Endothelial cell of umbilical vein (primary cell): ENCODE results near the gene PLEKHA6. TPM values are rescaled to one million over a fixed set of nuclear protein-coding genes. Genes with fewer than 3 reads are reported as not detected.

Source experiments
- BruUV-seq: library from RNA; stranded (reverse); fragments of 400-500 nt; replicated peaks from 2 replicates; lab custom pipeline; 2021; lab: Mats Ljungman, UMichigan
- CTCF ChIA-PET: fragments of 300-600, 350-600 bp; sonication (Branson Sonifier 250); formaldehyde crosslinking; loops from one replicate; lab custom pipeline; 2021; ENCODE audit warnings: antibody characterized with exemption, inconsistent platforms; lab: Charles Lee
- POLR2A ChIA-PET: fragments of 300-600, 350-600 bp; sonication (Branson Sonifier 250); formaldehyde crosslinking; loops from one replicate; lab custom pipeline; 2021; ENCODE audit warnings: antibody characterized with exemption, inconsistent platforms; lab: Charles Lee
- DNase-seq: peaks from one replicate; pipeline ENCODE4 v3.0.0-alpha.2; 2011; ENCODE audit warnings: low read depth, low spot score
- FAIRE-seq: peaks from 2 replicates; lab custom pipeline; 2011; peaks lifted over from hg19 to GRCh38; lab: Jason Lieb, UNC
- H2AFZ ChIP-seq: 2 replicates; pipeline ENCODE4 v1.6.0; 2012; ENCODE audit warnings: low read depth, low read length, control low read depth, inconsistent platforms
- H3K27ac ChIP-seq: 2 replicates; pipeline ENCODE4 v1.5.1; 2011; ENCODE audit warnings: low read depth, mild to moderate bottlenecking, control low read depth, low read length, moderate library complexity; ENCODE audit not compliant: insufficient read depth
- H3K27me3 ChIP-seq, 2 experiments: 2 replicates each; pipeline versions ENCODE4 v1.6.0 to v1.6.1; 2011; ENCODE audit warnings: low read length in 2 of 2, mixed read lengths in 1 of 2; ENCODE audit not compliant: control insufficient read depth in 2 of 2, insufficient read depth in 2 of 2
- H3K36me3 ChIP-seq, 2 experiments: 2 replicates in 1 of 2; 3 replicates in 1 of 2; pipeline ENCODE4 v1.5.1; 2011; ENCODE audit warnings: low read length in 2 of 2, mild to moderate bottlenecking in 1 of 2, moderate library complexity in 1 of 2; ENCODE audit not compliant: control insufficient read depth in 2 of 2, insufficient read depth in 2 of 2; ENCODE audit errors: extremely low read depth in 1 of 2
- H3K4me1 ChIP-seq: 3 replicates; pipeline ENCODE4 v1.5.1; 2011; ENCODE audit warnings: mild to moderate bottlenecking, low read length; ENCODE audit not compliant: control insufficient read depth, insufficient read depth; ENCODE audit errors: extremely low read depth
- H3K4me2 ChIP-seq: 2 replicates; pipeline ENCODE4 v1.6.1; 2011; ENCODE audit warnings: low read length, control low read depth, mixed read lengths; ENCODE audit not compliant: insufficient read depth
- H3K4me3 ChIP-seq, 3 experiments: fragments of 200-600 bp in 1 of 3; sonication (generic), shearing (Covaris generic) in 1 of 3; replicated peaks in 1 of 3; 2 replicates each; pipeline ENCODE4 v1.5.1; 2011 to 2016; ENCODE audit warnings: control low read depth in 3 of 3, low read length in 3 of 3, mild to moderate bottlenecking in 2 of 3, inconsistent platforms in 1 of 3, low read depth in 1 of 3, moderate library complexity in 1 of 3; ENCODE audit not compliant: insufficient read depth in 1 of 3
- H3K79me2 ChIP-seq: 2 replicates; pipeline ENCODE4 v1.6.0; 2012; ENCODE audit warnings: low read length, inconsistent platforms; ENCODE audit not compliant: control insufficient read depth, insufficient read depth
- H3K9ac ChIP-seq: replicated peaks from 2 replicates; pipeline ENCODE3; 2011; ENCODE audit warnings: low read length, control low read depth; ENCODE audit not compliant: insufficient read depth; ENCODE audit errors: extremely low read depth
- H3K9me1 ChIP-seq: replicated peaks from 3 replicates; pipeline ENCODE4 v1.6.0; 2011; ENCODE audit warnings: mild to moderate bottlenecking, low read length; ENCODE audit not compliant: control insufficient read depth, insufficient read depth; ENCODE audit errors: extremely low read depth
- H3K9me3 ChIP-seq: replicated peaks from 2 replicates; pipeline ENCODE4 v1.5.1; 2012; ENCODE audit warnings: low read length, inconsistent platforms; ENCODE audit not compliant: control insufficient read depth, insufficient read depth
- H4K20me1 ChIP-seq: replicated peaks from 2 replicates; pipeline ENCODE3; 2011; ENCODE audit warnings: mild to moderate bottlenecking, low read length; ENCODE audit not compliant: control insufficient read depth, insufficient read depth; ENCODE audit errors: extremely low read depth
- EZH2 ChIP-seq: IDR thresholded peaks from 2 replicates; pipeline ENCODE4 v1.6.1; 2012; ENCODE audit warnings: borderline replicate concordance, low read depth, mild to moderate bottlenecking, moderate library complexity, low read length, inconsistent platforms; ENCODE audit not compliant: severe bottlenecking
- FOS ChIP-seq: IDR thresholded peaks from 2 replicates; pipeline ENCODE4 v1.6.1; 2011; ENCODE audit warnings: mild to moderate bottlenecking, low read length, moderate library complexity, borderline replicate concordance; ENCODE audit not compliant: insufficient read depth
- GATA2 ChIP-seq: IDR thresholded peaks from 2 replicates; pipeline ENCODE4 v1.7.0; 2011; ENCODE audit warnings: low read depth, mild to moderate bottlenecking, moderate library complexity, mixed read lengths, low read length; ENCODE audit not compliant: insufficient read length, insufficient read depth
- JUN ChIP-seq: IDR thresholded peaks from 2 replicates; pipeline ENCODE4 v1.6.1; 2011; ENCODE audit warnings: borderline replicate concordance, low read depth; ENCODE audit not compliant: insufficient read length, insufficient read depth
- MAX ChIP-seq: IDR thresholded peaks from 2 replicates; pipeline ENCODE4 v1.6.1; 2011; ENCODE audit not compliant: insufficient read depth, insufficient read length
- MYC ChIP-seq: IDR thresholded peaks from one replicate; pipeline ENCODE4 v1.6.1; 2011; ENCODE audit warnings: mild to moderate bottlenecking, low read depth, low read length
- POLR2A ChIP-seq: IDR thresholded peaks from 2 replicates; pipeline ENCODE4 v1.6.1; 2012; ENCODE audit warnings: low read depth, mild to moderate bottlenecking, control low read depth, low read length
- POLR2AphosphoS5 ChIP-seq: IDR thresholded peaks from 2 replicates; pipeline ENCODE4 v1.6.1; 2012; ENCODE audit warnings: low read depth, mild to moderate bottlenecking, control low read depth, low read length, moderate library complexity; ENCODE audit not compliant: insufficient read depth
- dilution Hi-C: fragments of 300-500 bp; cut with MboI; formaldehyde crosslinking; loops from one replicate; pipeline ENCODE4 v1.15.0; 2019; ENCODE audit warnings: low sequenced_read_pairs; ENCODE audit not compliant: extremely low pct_ligation_motif_present
- intact Hi-C: fragments of 100-400 bp; cut with micrococcal nuclease; formaldehyde crosslinking; loops from one replicate; pipeline ENCODE4 v1.10.0; 2022
- polyA plus RNA-seq, 4 experiments: library from polyadenylated mRNA; depleted of rRNA in 3 of 4; stranded (reverse) in 3 of 4; unstranded in 1 of 4; fragments of >200 nt; gene quantifications; 2 replicates each; pipeline versions ENCODE4 v1.2.1 to v1.2.3, GENCODE V29; 2011 to 2012; ENCODE audit warnings: missing spikeins in 1 of 4
- total RNA-seq: library from RNA; stranded (reverse); gene quantifications from 2 replicates; pipeline ENCODE4 v1.2.3, GENCODE V29; 2021
- TF ChIP-seq, protein P1 (sequence below), 2 donors: IDR thresholded peaks; 1 replicate in 1 of 2; 2 replicates in 1 of 2; pipeline ENCODE4 v1.5.1; 2011; ENCODE audit warnings: low read length in 2 of 2, mild to moderate bottlenecking in 2 of 2, moderate library complexity in 2 of 2, control low read depth in 1 of 2, inconsistent platforms in 1 of 2, low read depth in 1 of 2; ENCODE audit not compliant: insufficient read depth in 1 of 2; ENCODE audit errors: extremely low read depth in 1 of 2

The PLEKHA6 gene
- total and polyA plus RNA-seq, 2 donors (not counting 3 experiments of a cell fraction or from before 2014, with no cell fraction given), result 2.1 to 15.0 TPM

DNA sequence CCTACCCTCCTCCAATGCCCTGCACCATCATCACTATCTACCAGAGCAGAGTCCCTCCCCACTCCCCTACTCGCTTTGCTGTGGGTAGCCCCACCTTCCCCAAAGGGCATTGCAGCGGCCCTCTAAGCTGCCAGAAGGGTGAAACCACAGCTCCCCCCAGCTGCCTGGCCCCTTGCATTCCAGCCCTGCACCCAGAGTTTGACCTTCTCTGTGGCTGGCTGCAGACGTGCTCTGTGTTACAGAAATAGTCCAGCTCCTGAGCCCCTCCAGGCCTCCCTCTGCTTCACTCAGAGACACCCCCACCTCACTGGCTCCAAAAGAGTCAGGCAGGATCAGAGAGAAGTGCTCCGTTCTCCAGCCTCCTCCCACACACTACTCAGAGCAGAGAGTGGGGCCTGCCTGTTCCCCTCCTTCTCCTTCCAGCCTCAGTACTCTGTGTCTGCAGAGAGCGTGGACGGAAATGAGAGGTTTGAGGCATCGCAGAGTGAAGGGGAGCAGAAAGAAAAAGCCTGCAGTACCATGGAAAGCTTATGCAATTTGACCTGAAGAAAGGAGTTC, 63.2 kb downstream of the PLEKHA6 start:
- TF ChIP-seq POLR2A (no peak), MAX (no peak), JUN (no peak), GATA2 (no peak), EZH2 (no peak), FOS (no peak), MYC (no peak), POLR2AphosphoS5 (no peak)
- TF ChIP-seq, protein P1, sequence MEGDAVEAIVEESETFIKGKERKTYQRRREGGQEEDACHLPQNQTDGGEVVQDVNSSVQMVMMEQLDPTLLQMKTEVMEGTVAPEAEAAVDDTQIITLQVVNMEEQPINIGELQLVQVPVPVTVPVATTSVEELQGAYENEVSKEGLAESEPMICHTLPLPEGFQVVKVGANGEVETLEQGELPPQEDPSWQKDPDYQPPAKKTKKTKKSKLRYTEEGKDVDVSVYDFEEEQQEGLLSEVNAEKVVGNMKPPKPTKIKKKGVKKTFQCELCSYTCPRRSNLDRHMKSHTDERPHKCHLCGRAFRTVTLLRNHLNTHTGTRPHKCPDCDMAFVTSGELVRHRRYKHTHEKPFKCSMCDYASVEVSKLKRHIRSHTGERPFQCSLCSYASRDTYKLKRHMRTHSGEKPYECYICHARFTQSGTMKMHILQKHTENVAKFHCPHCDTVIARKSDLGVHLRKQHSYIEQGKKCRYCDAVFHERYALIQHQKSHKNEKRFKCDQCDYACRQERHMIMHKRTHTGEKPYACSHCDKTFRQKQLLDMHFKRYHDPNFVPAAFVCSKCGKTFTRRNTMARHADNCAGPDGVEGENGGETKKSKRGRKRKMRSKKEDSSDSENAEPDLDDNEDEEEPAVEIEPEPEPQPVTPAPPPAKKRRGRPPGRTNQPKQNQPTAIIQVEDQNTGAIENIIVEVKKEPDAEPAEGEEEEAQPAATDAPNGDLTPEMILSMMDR (IDR thresholded peaks at IDR 0.05; ENCODE audit: extremely low read depth in 1 of 2, insufficient read depth in 1 of 2, low read depth in 1 of 2, low read length in 2 of 2), result no peak
- no peak overlapping the region for H2AFZ ChIP-seq
- H3K79me2 ChIP-seq, result no peaks in the 10 kb centered on the region
- BruUV-seq, result no TSS peak
- ChIA-PET CTCF (interaction anchor here (1.3 kb wide), 1 partner anchor 12 kb away, joined by 3 read pairs; no protein-coding TSS in a partner anchor), POLR2A (no interaction called here)
- dilution Hi-C loops, result no loop called here
- no peaks in the 10 kb centered on the region for H3K4me1 ChIP-seq
- H3K27ac ChIP-seq, result no peak overlapping the region
- H3K9me3 ChIP-seq, result no peaks in the 10 kb centered on the region
- DNase-seq, result no peak
- H3K4me2 ChIP-seq, result no peak overlapping the region
- no peak overlapping the region for H3K4me3 ChIP-seq
- H4K20me1 ChIP-seq, result no peaks in the 10 kb centered on the region
- intact Hi-C loops, result no loop called here
- no peaks in the 10 kb centered on the region for H3K27me3 ChIP-seq
- no peak for FAIRE-seq
- no peaks in the 10 kb centered on the region for H3K36me3 ChIP-seq
- H3K9ac ChIP-seq, result no peak overlapping the region
- no peaks in the 10 kb centered on the region for H3K9me1 ChIP-seq
